Measurements from ENCODE around the gene LDLRAD3. TPM values are rescaled to one million over a fixed set of nuclear protein-coding genes. Genes with fewer than 3 reads are reported as not detected.

Gene LDLRAD3
- total RNA-seq, 1 experiment from 2014 or later = 12.1 TPM

GRCh38 chr11:36069576-36070212 is 125.8 kb downstream of the LDLRAD3 start:
- TF ChIP-seq CTCF (conservative IDR thresholded peaks at IDR 0.05) = peak; percentile 74
- H4K8ac ChIP-seq (replicated peaks; ENCODE audit: insufficient read length, low read depth, low read length) = no peak overlapping the region
- H3T11ph ChIP-seq (ENCODE audit: low read length) = no peak overlapping the region
- H2BK12ac ChIP-seq (ENCODE audit: insufficient read length, low read depth, low read length) = no peak overlapping the region
- Mint-ChIP-seq H3K4me3 (peak overlapping the region in 1 of 2 experiments; percentile 15; a peak in 1 of 5 replicates), H3K36me3 (ENCODE audit: insufficient read depth in 1 of 3, low read depth in 3 of 3) (peaks cover 13 to 18% (median 16%) of the 10 kb centered on the region in 3 experiments), H3K9me3 (peaks cover 11 to 14% of the 10 kb centered on the region in 2 experiments), H3K4me1 (peaks cover 50 to 56% of the 10 kb centered on the region in 2 experiments), H3K27me3 (ENCODE audit: low read depth) (no peaks in the 10 kb centered on the region), H3K27ac (peak overlapping the region in 2 of 3 experiments; percentile 58 to 96; a peak in 4 of 7 replicates)
- no peak overlapping the region for H2BK15ac ChIP-seq (ENCODE audit: low read depth, low read length)
- no peak overlapping the region for H2BK20ac ChIP-seq (ENCODE audit: low read depth, low read length, poor library complexity, severe bottlenecking)
- no peak overlapping the region for H3K4me2 ChIP-seq (ENCODE audit: insufficient read depth, insufficient read length, low read length)
- no peaks in the 10 kb centered on the region for H3K9me3 ChIP-seq (ENCODE audit: control insufficient read depth, low read depth, low read length)
- no peak overlapping the region for H3K56ac ChIP-seq (ENCODE audit: insufficient read length, low read depth, low read length)
- no peaks in the 10 kb centered on the region for H3K79me1 ChIP-seq (ENCODE audit: insufficient read depth, low read depth, low read length, poor library complexity, severe bottlenecking)
- H3K23me2 ChIP-seq (ENCODE audit: insufficient read length, low read depth, low read length, poor library complexity, severe bottlenecking) = no peaks in the 10 kb centered on the region
- WGBS (ENCODE audit: extremely low coverage, insufficient read length, low lambda C conversion rate) = no CpG with 5 or more reads among the region's 10 CpGs
- H3K79me2 ChIP-seq (ENCODE audit: insufficient read depth, low read length) = no peaks in the 10 kb centered on the region
- H3K4me1 ChIP-seq (ENCODE audit: insufficient read depth, low read length) = peaks cover 2% of the 10 kb centered on the region; the same call in 1 of the 2 replicates
- no peaks in the 10 kb centered on the region for H4K20me1 ChIP-seq (ENCODE audit: control insufficient read depth, insufficient read depth, insufficient read length)
- no peak overlapping the region for H2BK5ac ChIP-seq (ENCODE audit: insufficient read length, low read length)
- H3K18ac ChIP-seq (ENCODE audit: insufficient read length, low read depth, low read length) = no peak overlapping the region
- H3K9ac ChIP-seq (ENCODE audit: extremely low read depth, insufficient read length, low read length) = no peak overlapping the region
- peak; percentile 63 for DNase-seq
- H4K91ac ChIP-seq (ENCODE audit: insufficient read length, low read depth, low read length) = no peak overlapping the region
- no peak overlapping the region for H3K27ac ChIP-seq (ENCODE audit: insufficient read length, low read depth, low read length)
- no peak overlapping the region for H3K4ac ChIP-seq (ENCODE audit: low read depth, low read length)
- no peak overlapping the region for H3K14ac ChIP-seq (ENCODE audit: insufficient read depth, low read length)
- H3K23ac ChIP-seq (ENCODE audit: insufficient read length, low read depth, low read length) = no peak overlapping the region
- H4K5ac ChIP-seq (ENCODE audit: insufficient read length, low read depth, low read length) = no peak overlapping the region
- no peak overlapping the region for H2BK120ac ChIP-seq (ENCODE audit: low read depth, low read length, poor library complexity, severe bottlenecking)
- H2AK5ac ChIP-seq (ENCODE audit: insufficient read length, low read length) = no peak overlapping the region
- no peaks in the 10 kb centered on the region for H3K27me3 ChIP-seq (ENCODE audit: insufficient read depth, low read length)
- no peak overlapping the region for H2AFZ ChIP-seq (ENCODE audit: low read length)
